IPS-18a (cell line): ENCODE measurements around the gene WIPF1.

Experiments
- H3K27ac ChIP-seq: one replicate; pipeline ENCODE4 v1.5.1; 2013; ENCODE audit warnings: low read length
- H3K27me3 ChIP-seq: one replicate; pipeline ENCODE4 v1.6.1; 2013; ENCODE audit warnings: mild to moderate bottlenecking, low read length; ENCODE audit not compliant: control insufficient read depth, insufficient read depth
- H3K36me3 ChIP-seq: one replicate; pipeline ENCODE4 v1.6.1; 2013; ENCODE audit warnings: low read depth, low read length; ENCODE audit not compliant: control insufficient read depth
- H3K4me1 ChIP-seq: one replicate; pipeline ENCODE4 v1.6.1; 2013; ENCODE audit warnings: low read depth, low read length; ENCODE audit not compliant: control insufficient read depth
- H3K4me3 ChIP-seq: one replicate; pipeline ENCODE4 v1.5.1; 2013; ENCODE audit warnings: low read length
- H3K9ac ChIP-seq: one replicate; pipeline ENCODE4 v1.6.1; 2013; ENCODE audit warnings: mild to moderate bottlenecking, low read length, moderate library complexity
- H3K9me3 ChIP-seq: one replicate; pipeline ENCODE4 v1.6.1; 2013; ENCODE audit warnings: low read depth, low read length; ENCODE audit not compliant: control insufficient read depth

Gene WIPF1

DNA sequence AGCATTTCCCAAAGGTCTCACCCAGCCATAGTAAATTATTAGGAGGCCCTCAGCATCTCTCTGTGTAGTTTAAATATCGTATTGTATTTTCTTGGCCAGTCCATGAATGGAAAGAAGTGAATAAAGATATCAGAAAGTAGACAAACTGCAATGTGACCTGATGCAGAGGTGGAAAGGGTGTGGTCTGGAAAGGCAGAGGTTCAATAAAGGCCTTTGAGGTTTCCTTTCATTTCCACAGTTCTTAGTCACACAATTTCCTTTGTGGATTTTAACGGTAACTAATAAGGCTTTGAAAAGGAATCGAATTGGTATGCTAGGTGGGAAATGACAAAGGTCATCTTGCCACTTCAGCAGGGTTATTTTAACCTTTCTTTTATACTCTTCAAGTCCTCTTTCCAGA is 20.1 kb upstream of the WIPF1 start:
- Histone ChIP-seq H3K9ac (no peak overlapping the region), H3K27me3 (no peaks in the 10 kb centered on the region), H3K4me1 (no peaks in the 10 kb centered on the region), H3K4me3 (no peak overlapping the region), H3K27ac (no peak overlapping the region), H3K36me3 (no peaks in the 10 kb centered on the region), H3K9me3 (no peaks in the 10 kb centered on the region)

DNA sequence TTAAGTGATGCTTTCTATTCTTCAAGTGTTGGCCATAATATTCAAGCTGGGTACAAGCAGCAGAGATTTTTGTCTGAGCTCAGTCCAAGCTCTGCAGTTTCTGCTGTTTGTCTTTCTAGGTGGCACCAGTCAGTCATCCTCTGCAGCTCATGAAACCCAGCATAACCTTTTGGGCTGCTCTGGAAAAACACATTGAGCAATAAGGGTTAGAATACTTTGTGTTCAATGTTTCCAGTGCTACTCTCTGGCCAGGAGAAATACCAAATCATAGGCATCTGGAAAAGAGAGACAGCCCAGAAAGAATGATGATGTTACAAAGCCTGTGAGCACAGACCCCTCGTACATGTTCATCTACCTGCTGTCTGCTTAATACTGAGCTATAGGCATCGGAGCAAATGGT is 19.5 kb upstream of the WIPF1 start:
- Histone ChIP-seq H3K9ac (no peak overlapping the region), H3K4me1 (no peaks in the 10 kb centered on the region), H3K36me3 (no peaks in the 10 kb centered on the region), H3K4me3 (no peak overlapping the region), H3K9me3 (no peaks in the 10 kb centered on the region), H3K27me3 (no peaks in the 10 kb centered on the region), H3K27ac (no peak overlapping the region)

DNA sequence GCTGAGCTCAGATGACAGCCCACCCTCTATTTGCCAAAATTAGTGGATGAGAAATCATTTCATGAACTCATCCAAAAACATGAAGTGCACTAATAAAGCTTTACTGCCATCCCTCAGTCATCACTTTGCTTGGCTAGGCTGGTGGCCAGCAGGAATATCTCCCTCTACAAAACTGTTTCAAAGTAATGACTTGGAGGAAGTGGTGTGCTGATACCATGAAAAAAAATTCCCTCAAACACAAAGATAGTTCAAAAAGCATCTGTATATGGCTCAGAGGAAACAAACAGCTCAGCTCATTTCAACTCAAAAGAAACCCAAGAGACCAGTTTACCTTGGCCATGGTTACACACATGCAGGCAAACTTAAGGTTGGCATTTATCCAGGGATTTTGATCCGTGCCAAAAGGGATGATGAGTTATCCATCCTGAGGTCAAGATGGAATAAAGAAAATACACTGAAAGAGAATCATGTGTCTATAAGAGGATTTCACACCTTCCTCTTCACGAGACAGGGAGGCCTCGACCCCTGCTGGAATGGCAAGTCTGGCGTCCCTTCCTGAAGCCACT is 18.4 kb upstream of the WIPF1 start:
- H3K9ac ChIP-seq: no peak overlapping the region
- H3K36me3 ChIP-seq: no peaks in the 10 kb centered on the region
- no peak overlapping the region for H3K27ac ChIP-seq
- H3K9me3 ChIP-seq: no peaks in the 10 kb centered on the region
- H3K27me3 ChIP-seq: no peaks in the 10 kb centered on the region
- H3K4me1 ChIP-seq: no peaks in the 10 kb centered on the region
- H3K4me3 ChIP-seq: no peak overlapping the region

DNA sequence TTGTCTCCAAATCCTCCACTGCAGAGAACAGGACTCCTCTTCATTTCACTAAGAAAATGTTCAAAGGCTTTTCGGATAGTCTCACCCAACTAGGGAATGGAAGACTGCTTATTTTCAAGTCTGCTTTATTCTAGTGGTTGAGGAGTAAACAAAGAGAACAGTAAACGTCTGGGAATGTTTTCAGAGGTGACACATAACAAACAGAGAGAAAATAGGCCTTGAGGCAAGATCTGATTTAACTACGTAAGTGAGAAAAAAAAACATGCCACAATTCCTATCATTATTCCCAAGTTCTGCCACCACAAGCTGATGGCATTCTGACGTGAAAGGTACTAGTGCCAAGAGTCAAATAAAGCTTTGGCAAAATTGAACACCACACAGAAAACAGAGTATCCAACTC is 16.7 kb upstream of the WIPF1 start:
- H3K36me3 ChIP-seq: no peaks in the 10 kb centered on the region
- H3K9ac ChIP-seq: no peak overlapping the region
- H3K27me3 ChIP-seq: no peaks in the 10 kb centered on the region
- no peaks in the 10 kb centered on the region for H3K9me3 ChIP-seq
- no peak overlapping the region for H3K27ac ChIP-seq
- H3K4me3 ChIP-seq: no peak overlapping the region
- H3K4me1 ChIP-seq: no peaks in the 10 kb centered on the region

DNA sequence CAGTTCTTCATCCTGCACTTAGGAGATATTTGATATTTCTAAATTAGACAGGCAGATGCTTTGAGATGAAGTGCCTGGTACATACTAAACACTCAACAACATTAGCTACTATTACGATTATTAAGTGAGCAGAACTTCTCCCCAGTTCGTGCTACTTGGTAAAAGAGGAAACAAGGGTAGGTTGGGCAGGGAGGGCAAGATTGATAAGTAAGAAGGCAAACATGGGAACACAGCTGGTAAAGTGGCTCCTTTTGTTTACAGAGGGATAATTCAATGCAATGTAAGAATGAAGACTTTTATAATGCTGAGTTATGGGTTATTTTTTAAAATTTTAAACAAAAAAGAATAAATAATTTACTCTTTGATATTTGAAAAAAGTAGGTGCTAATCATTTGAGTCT is 15.9 kb upstream of the WIPF1 start:
- no peaks in the 10 kb centered on the region for H3K4me1 ChIP-seq
- no peaks in the 10 kb centered on the region for H3K9me3 ChIP-seq
- H3K27ac ChIP-seq: no peak overlapping the region

DNA sequence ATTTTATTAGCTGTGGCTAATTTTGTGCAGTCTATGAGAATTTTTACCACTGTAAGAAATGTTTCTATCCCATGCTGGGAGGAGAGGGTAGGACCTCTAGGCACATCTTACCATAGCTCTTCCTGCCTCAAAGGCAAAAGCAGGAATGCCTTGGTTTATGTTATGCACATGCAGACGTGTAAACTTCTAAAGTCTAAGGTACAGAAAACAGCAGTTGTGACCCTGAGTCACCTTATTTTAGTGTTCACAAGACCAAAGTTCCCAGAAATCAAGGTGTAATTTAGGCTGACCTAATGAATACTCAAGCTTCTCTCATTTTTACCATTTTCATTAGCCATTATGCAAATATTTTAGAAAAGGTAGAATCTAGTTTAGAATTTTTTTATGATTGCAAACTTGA is 15.4 kb upstream of the WIPF1 start:
- Histone ChIP-seq H3K9ac (no peak overlapping the region), H3K27ac (no peak overlapping the region), H3K9me3 (no peaks in the 10 kb centered on the region), H3K4me1 (no peaks in the 10 kb centered on the region), H3K27me3 (no peaks in the 10 kb centered on the region), H3K36me3 (no peaks in the 10 kb centered on the region), H3K4me3 (no peak overlapping the region)

More for the DNA sequence above, 15.9 kb upstream of the WIPF1 start:
- Histone ChIP-seq H3K9ac (no peak overlapping the region), H3K27me3 (no peaks in the 10 kb centered on the region), H3K36me3 (no peaks in the 10 kb centered on the region), H3K4me3 (no peak overlapping the region)

DNA sequence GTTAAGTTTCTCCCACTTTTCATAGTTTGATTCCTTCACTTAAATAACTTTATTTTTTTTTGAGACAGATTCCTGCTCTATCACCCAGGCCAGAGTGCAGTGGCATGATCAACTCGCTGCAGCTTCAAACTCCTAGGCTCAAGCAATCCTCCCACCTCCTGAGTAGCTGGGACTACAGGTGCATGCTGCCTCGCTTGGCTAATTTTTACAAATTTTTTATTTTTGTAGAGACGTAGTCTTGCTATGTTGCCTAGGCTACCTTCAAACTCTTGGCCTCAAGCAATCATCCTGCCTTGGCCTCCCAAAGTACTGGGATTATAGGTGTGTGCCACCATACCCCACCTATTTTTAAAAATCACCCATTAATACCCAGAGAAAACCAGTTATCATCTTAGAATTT is 14.2 kb upstream of the WIPF1 start:
- Histone ChIP-seq H3K27me3 (no peaks in the 10 kb centered on the region), H3K27ac (no peak overlapping the region), H3K9ac (no peak overlapping the region), H3K4me3 (no peak overlapping the region), H3K36me3 (no peaks in the 10 kb centered on the region), H3K9me3 (no peaks in the 10 kb centered on the region), H3K4me1 (no peaks in the 10 kb centered on the region)

DNA sequence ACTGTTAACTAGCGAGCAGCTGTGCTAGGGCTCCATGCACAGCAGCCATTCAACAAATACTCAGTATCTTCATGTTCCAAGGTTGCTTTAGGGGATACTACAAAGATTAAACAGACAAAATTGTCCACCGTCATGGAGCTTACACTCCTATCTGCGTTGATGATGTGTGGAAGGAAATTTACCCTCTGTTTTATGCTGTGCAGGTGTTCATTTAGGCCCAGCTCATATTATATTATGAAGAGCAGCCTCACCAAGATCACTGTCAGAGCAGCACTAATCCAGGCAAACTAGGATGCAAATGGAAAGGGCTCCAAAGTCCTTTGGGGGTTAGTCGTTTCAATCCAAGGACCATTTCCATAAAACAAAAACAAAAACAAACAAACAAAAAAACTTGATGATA is 13.4 kb upstream of the WIPF1 start:
- Histone ChIP-seq H3K27me3 (no peaks in the 10 kb centered on the region), H3K4me3 (no peak overlapping the region), H3K27ac (no peak overlapping the region), H3K9me3 (no peaks in the 10 kb centered on the region), H3K9ac (no peak overlapping the region), H3K36me3 (no peaks in the 10 kb centered on the region), H3K4me1 (no peaks in the 10 kb centered on the region)

DNA sequence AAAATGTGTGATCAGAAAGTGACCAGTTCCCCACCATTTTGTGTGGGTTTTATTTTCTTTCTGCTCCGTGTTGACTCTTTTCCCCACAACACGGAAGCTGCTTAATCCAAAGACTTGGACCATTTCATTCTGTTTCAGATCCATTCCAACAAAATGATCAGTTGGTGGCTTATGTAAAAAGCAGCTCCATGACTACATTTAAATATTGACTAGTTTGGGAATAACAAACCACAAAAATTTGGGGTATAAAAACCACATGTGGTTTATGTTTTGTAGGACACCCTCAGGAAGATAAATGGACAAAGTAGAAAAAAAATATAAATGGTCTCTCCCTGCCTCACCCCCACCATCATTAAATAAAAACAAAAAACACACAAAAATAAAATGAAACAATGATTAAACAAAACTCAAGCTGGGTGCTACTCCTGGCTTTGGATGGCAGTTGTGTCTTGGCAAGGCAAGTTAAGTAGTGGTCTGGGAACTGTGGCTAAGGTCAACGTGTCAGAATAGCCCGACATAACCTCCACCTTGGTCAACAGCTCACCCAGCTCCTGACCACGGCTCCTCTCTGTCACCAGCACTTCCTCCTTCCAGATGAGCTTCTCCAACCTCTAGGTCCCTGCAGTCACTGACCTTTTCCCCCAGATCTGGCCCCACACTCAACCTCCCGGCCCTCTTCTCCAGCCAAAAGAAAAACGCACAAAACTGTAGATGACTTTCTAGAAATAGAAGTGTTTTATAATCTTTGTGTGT is 12.8 kb upstream of the WIPF1 start:
- Histone ChIP-seq H3K4me3 (no peak overlapping the region), H3K9ac (no peak overlapping the region), H3K27me3 (no peaks in the 10 kb centered on the region), H3K36me3 (no peaks in the 10 kb centered on the region), H3K9me3 (no peaks in the 10 kb centered on the region), H3K27ac (no peak overlapping the region), H3K4me1 (no peaks in the 10 kb centered on the region)

DNA sequence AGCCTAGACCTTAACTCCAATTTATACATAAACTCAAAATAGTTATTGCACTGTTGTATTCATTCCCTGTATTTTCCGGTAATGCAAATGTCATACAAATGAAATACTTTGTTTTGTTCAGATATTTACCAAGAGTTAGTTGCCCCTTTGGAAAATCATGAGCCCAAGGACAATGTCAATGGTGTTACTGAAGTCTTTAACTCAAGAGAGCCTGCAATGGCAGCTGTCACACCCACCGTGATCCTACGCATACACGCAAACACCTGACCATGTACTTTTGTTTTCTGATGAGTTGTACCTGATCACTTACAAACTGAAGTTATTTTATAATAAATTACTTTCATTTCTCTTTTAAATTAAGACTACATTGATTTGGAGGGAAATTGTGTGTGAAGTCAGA is 11.7 kb upstream of the WIPF1 start:
- Histone ChIP-seq H3K27ac (no peak overlapping the region), H3K9me3 (no peaks in the 10 kb centered on the region), H3K27me3 (no peaks in the 10 kb centered on the region), H3K36me3 (no peaks in the 10 kb centered on the region), H3K4me1 (no peaks in the 10 kb centered on the region), H3K4me3 (no peak overlapping the region), H3K9ac (no peak overlapping the region)

DNA sequence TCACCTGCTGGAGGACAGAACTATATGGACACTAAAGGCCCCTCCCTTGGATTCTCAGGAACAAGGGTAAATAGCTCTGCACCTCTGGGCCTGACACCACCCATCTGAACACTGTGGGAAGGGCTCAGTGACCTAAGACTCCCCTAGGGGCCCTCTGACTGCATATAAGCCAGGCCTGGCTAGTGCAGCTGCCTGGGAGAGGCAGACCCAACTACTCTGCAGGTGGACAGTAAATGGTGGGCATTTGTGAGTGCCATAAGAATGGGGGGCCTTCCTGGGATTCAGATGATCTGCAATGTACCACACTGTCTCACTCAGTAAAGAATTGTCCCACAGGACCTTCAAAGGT is 11.2 kb upstream of the WIPF1 start:
- Histone ChIP-seq H3K9me3 (no peaks in the 10 kb centered on the region), H3K27me3 (no peaks in the 10 kb centered on the region), H3K27ac (no peak overlapping the region), H3K4me1 (no peaks in the 10 kb centered on the region), H3K9ac (no peak overlapping the region), H3K4me3 (no peak overlapping the region), H3K36me3 (no peaks in the 10 kb centered on the region)
